ENCODE data around the gene CD164. TPM values are rescaled to one million over a fixed set of nuclear protein-coding genes. Genes with fewer than 3 reads are reported as not detected.

Gene CD164
- 127 and 150 TPM in 2 replicates for total RNA-seq (2012; rRNA removed)
- 146 and 148 TPM in 2 replicates for polyA plus RNA-seq (2012; rRNA removed)
- polyA plus RNA-seq (2012; cell fraction: cytosol; rRNA removed), result 104 and 125 TPM in 2 replicates
- 38.9 and 93.3 TPM in 2 replicates for polyA plus RNA-seq (2012; cell fraction: nucleus; rRNA removed; ENCODE audit: low replicate concordance)
- Bru-seq, nascent RNA, result percentile 96 among the genes with signal in this experiment
- percentile 99 among the genes with signal in this experiment for BruChase-seq, experiment 1, labeled RNA remaining after a 6-hour chase
- percentile 97 among the genes with signal in this experiment for BruChase-seq, experiment 2, labeled RNA remaining after a 2-hour chase
- long read RNA-seq, transcript CD164-203 (5 exons, 2,936 nt), result minor isoform, 35 of 640 reads
- long read RNA-seq, transcript CD164-202 (6 exons, 3,365 nt), result major isoform, 594 of 640 reads
- long read RNA-seq, partial matches to known transcripts, result 2 of 640 reads
- long read RNA-seq, other reads (novel, unspliced or antisense), result 9 of 640 reads

GRCh38 chr6:109381747-109382575, at the start of gene CD164:
CD164 (minus strand) TSS chr6:109382467; CDS start chr6:109382378, 89 bp downstream.
- Histone ChIP-seq H2BK120ac (ENCODE audit: low read depth, low read length) (peak within 1 kb of the TSS; percentile 100), H4K91ac (ENCODE audit: insufficient read depth, low read depth, low read length) (peak within 1 kb of the TSS; percentile 100), H3K36me3 (ENCODE audit: control insufficient read depth, insufficient read depth, low read length) (peaks cover 2% of the 10 kb centered on the region), H3K4ac (ENCODE audit: low read depth, low read length) (peak within 1 kb of the TSS; percentile 100), H3K79me1 (ENCODE audit: low read depth in 1 of 2, low read length in 2 of 2) (peaks cover 9 to 30% of the 10 kb centered on the region in 2 experiments), H3K4me2 (ENCODE audit: low read depth, low read length) (peak within 1 kb of the TSS; percentile 92), H3K56ac (ENCODE audit: extremely low read depth, insufficient read depth, low read length) (peak within 1 kb of the TSS; percentile 100), H4K8ac (ENCODE audit: low read depth in 2 of 2, low read length in 2 of 2) (peak within 1 kb of the TSS; percentile 81 to 100), H4K20me1 (ENCODE audit: insufficient read depth, low read length) (peaks cover 49% of the 10 kb centered on the region), H3K14ac (replicated peaks; ENCODE audit: low read depth, low read length) (peak within 1 kb of the TSS; percentile 100), H3K9me3 (ENCODE audit: control insufficient read depth, insufficient read depth, low read length) (no peaks in the 10 kb centered on the region), H3K9ac (ENCODE audit: low read depth, low read length) (peak within 1 kb of the TSS; percentile 99), H2AK9ac (replicated peaks; ENCODE audit: low read depth, low read length, poor library complexity) (peak within 1 kb of the TSS; percentile 97), H2AFZ (replicated peaks; ENCODE audit: low read length, poor library complexity) (peak within 1 kb of the TSS; percentile 99), H2AK5ac (ENCODE audit: low read depth, low read length) (peak within 1 kb of the TSS; percentile 90), H3K9me1 (ENCODE audit: insufficient read depth, low read length) (no peaks in the 10 kb centered on the region; the same call in 1 of the 2 replicates), H3K23ac (ENCODE audit: low read depth, low read length) (peak within 1 kb of the TSS; percentile 100), H2BK5ac (ENCODE audit: low read depth, low read length, poor library complexity, severe bottlenecking) (peak within 1 kb of the TSS; percentile 99), H4K5ac (ENCODE audit: low read depth, low read length) (peak within 1 kb of the TSS; percentile 98), H3K27me3 (ENCODE audit: control insufficient read depth, insufficient read depth, low read length) (peaks cover 4% of the 10 kb centered on the region), H3K4me3 (ENCODE audit: insufficient read depth, low read depth, low read length) (peak within 1 kb of the TSS; percentile 64), H2BK15ac (ENCODE audit: low read depth, low read length) (peak within 1 kb of the TSS; percentile 100), H3K4me1 (ENCODE audit: control insufficient read depth, insufficient read depth, low read length) (no peaks in the 10 kb centered on the region), H3K18ac (ENCODE audit: low read depth, low read length) (peak within 1 kb of the TSS; percentile 99), H3K27ac (ENCODE audit: insufficient read depth, low read length) (peak within 1 kb of the TSS; percentile 98), H2BK20ac (ENCODE audit: low read depth, low read length) (peak within 1 kb of the TSS; percentile 100)
- intact Hi-C loops (cut with micrococcal nuclease), result loop anchor here (1.0 to 10.0 kb wide), 5 partner anchors 287 to 825 kb away; partner anchors contain the start of genes AK9, CEP57L1 and FIG4
- ATAC-seq (ENCODE audit: low read depth) (peak; percentile 79), DNase-seq (peak; percentile 93)
- BruUV-seq (replicated peaks), result no TSS peak
- in situ Hi-C loops (cut with MboI; ENCODE audit: low sequenced_read_pairs), result loop anchor here (25.0 kb wide), 2 partner anchors 195 to 845 kb away; no protein-coding TSS in a partner anchor
- WGBS, 2 experiments (ENCODE audit: extremely low coverage in 2 of 2, insufficient read length in 1 of 2), result 0% methylated on average over 30 of the region's 93 CpGs; no CpG with 5 or more reads in 1 of the 2 experiments
- CTCF ChIA-PET, result interaction anchor here (0.6 to 2.4 kb wide), 3 partner anchors 23 to 1332 kb away, joined by 3 to 14 read pairs (median 4); no protein-coding TSS in a partner anchor
- dilution Hi-C loops (cut with HindIII; ENCODE audit: low sequenced_read_pairs, unreplicated experiment), result no loop called here
- POLR2A ChIA-PET (ENCODE audit: unreplicated experiment), result no interaction called here
- TF ChIP-seq, protein P1, sequence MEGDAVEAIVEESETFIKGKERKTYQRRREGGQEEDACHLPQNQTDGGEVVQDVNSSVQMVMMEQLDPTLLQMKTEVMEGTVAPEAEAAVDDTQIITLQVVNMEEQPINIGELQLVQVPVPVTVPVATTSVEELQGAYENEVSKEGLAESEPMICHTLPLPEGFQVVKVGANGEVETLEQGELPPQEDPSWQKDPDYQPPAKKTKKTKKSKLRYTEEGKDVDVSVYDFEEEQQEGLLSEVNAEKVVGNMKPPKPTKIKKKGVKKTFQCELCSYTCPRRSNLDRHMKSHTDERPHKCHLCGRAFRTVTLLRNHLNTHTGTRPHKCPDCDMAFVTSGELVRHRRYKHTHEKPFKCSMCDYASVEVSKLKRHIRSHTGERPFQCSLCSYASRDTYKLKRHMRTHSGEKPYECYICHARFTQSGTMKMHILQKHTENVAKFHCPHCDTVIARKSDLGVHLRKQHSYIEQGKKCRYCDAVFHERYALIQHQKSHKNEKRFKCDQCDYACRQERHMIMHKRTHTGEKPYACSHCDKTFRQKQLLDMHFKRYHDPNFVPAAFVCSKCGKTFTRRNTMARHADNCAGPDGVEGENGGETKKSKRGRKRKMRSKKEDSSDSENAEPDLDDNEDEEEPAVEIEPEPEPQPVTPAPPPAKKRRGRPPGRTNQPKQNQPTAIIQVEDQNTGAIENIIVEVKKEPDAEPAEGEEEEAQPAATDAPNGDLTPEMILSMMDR (conservative IDR thresholded peaks at IDR 0.05; ENCODE audit: low read depth, low read length), result no peak
- TF ChIP-seq POLR2A (IDR thresholded peaks at IDR 0.05; ENCODE audit: low read depth, low read length), result peak; percentile 97
- no peak; the same call in 1 of the 2 replicates for TF ChIP-seq CHD1 (IDR thresholded peaks at IDR 0.05; ENCODE audit: low read depth, low read length)
- TF ChIP-seq SMC3 (IDR thresholded peaks at IDR 0.05; ENCODE audit: low read depth, low read length), result no peak
- TF ChIP-seq MAFK (IDR thresholded peaks at IDR 0.05; ENCODE audit: low read depth, low read length), result no peak
- TF ChIP-seq NFE2L2 (IDR thresholded peaks at IDR 0.05; ENCODE audit: low read depth, low read length), result no peak
- TF ChIP-seq MAZ (IDR thresholded peaks at IDR 0.05; ENCODE audit: borderline replicate concordance, low read depth, low read length), result peak; percentile 97
- TF ChIP-seq BHLHE40 (IDR thresholded peaks at IDR 0.05; ENCODE audit: low read depth, low read length), result no peak
- no peak for TF ChIP-seq RCOR1 (IDR thresholded peaks at IDR 0.05; ENCODE audit: insufficient replicate concordance, low read length)
- TF ChIP-seq, protein P2, sequence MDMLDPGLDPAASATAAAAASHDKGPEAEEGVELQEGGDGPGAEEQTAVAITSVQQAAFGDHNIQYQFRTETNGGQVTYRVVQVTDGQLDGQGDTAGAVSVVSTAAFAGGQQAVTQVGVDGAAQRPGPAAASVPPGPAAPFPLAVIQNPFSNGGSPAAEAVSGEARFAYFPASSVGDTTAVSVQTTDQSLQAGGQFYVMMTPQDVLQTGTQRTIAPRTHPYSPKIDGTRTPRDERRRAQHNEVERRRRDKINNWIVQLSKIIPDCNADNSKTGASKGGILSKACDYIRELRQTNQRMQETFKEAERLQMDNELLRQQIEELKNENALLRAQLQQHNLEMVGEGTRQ (IDR thresholded peaks at IDR 0.05; ENCODE audit: low read depth, low read length), result peak; percentile 93
